ENCODE measurements around the gene PELI2. TPM values are rescaled to one million over a fixed set of nuclear protein-coding genes. Genes with fewer than 3 reads are reported as not detected.
A peak's percentile ranks its signal among the peaks of the same experiment; 100 is the strongest.

Gene PELI2
- polyA plus RNA-seq, 1 donor from 2014 or later, result 0.85 TPM

- H3K27ac Mint-ChIP-seq, result no peak overlapping the region
- no peak overlapping the region for H3K4me3 Mint-ChIP-seq
- H3K4me1 Mint-ChIP-seq, result no peaks in the 10 kb centered on the region
- H3K9me3 Mint-ChIP-seq, result no peaks in the 10 kb centered on the region
- H3K36me3 Mint-ChIP-seq, result peaks cover 5% of the 10 kb centered on the region
- no peaks in the 10 kb centered on the region for H3K27me3 Mint-ChIP-seq
Measured at GRCh38 chr14:56273951-56274350, 155.7 kb downstream of the PELI2 start.

- H3K36me3 Mint-ChIP-seq, result peaks cover 5% of the 10 kb centered on the region
- no peaks in the 10 kb centered on the region for H3K4me1 Mint-ChIP-seq
- H3K27ac Mint-ChIP-seq, result peak overlapping the region in 1 of 3 donors; percentile 4
- no peaks in the 10 kb centered on the region for H3K27me3 Mint-ChIP-seq
- no peak overlapping the region for H3K4me3 Mint-ChIP-seq
- no peaks in the 10 kb centered on the region for H3K9me3 Mint-ChIP-seq
Measured at GRCh38 chr14:56274556-56274955, 156.3 kb downstream of the PELI2 start.

GRCh38 chr14:56276108-56276507, 157.9 kb downstream of the PELI2 start:
- no peak overlapping the region for H3K27ac Mint-ChIP-seq
- peaks cover 5% of the 10 kb centered on the region for H3K36me3 Mint-ChIP-seq
- no peaks in the 10 kb centered on the region for H3K9me3 Mint-ChIP-seq

GRCh38 chr14:56278383-56278782, 160.2 kb downstream of the PELI2 start:
- H3K27me3 Mint-ChIP-seq, result no peaks in the 10 kb centered on the region
- H3K4me3 Mint-ChIP-seq, result no peak overlapping the region
- H3K9me3 Mint-ChIP-seq, result no peaks in the 10 kb centered on the region
- H3K4me1 Mint-ChIP-seq, result no peaks in the 10 kb centered on the region
- peaks cover 5% of the 10 kb centered on the region for H3K36me3 Mint-ChIP-seq
- no peak overlapping the region for H3K27ac Mint-ChIP-seq

More at GRCh38 chr14:56276108-56276507, 157.9 kb downstream of the PELI2 start:
- Mint-ChIP-seq H3K4me3 (peak overlapping the region in 1 of 4 donors; percentile 12), H3K4me1 (no peaks in the 10 kb centered on the region), H3K27me3 (no peaks in the 10 kb centered on the region)

GRCh38 chr14:56280843-56281242, 162.6 kb downstream of the PELI2 start:
- no peak overlapping the region for H3K4me3 Mint-ChIP-seq
- no peaks in the 10 kb centered on the region for H3K27me3 Mint-ChIP-seq
- no peak overlapping the region for H3K27ac Mint-ChIP-seq

GRCh38 chr14:56282179-56282578, 164.0 kb downstream of the PELI2 start:
- Mint-ChIP-seq H3K4me3 (no peak overlapping the region), H3K27me3 (no peaks in the 10 kb centered on the region), H3K9me3 (no peaks in the 10 kb centered on the region), H3K27ac (no peak overlapping the region), H3K4me1 (no peaks in the 10 kb centered on the region), H3K36me3 (no peaks in the 10 kb centered on the region)

More at GRCh38 chr14:56280843-56281242, 162.6 kb downstream of the PELI2 start:
- Mint-ChIP-seq H3K4me1 (no peaks in the 10 kb centered on the region), H3K36me3 (peaks cover 2% of the 10 kb centered on the region), H3K9me3 (no peaks in the 10 kb centered on the region)

GRCh38 chr14:56284641-56285040, 166.4 kb downstream of the PELI2 start:
- Mint-ChIP-seq H3K4me3 (no peak overlapping the region), H3K9me3 (no peaks in the 10 kb centered on the region), H3K36me3 (peaks cover under 1% of the 10 kb centered on the region), H3K27ac (no peak overlapping the region), H3K4me1 (no peaks in the 10 kb centered on the region), H3K27me3 (no peaks in the 10 kb centered on the region)

GRCh38 chr14:56289155-56289554, 170.9 kb downstream of the PELI2 start:
- H3K36me3 Mint-ChIP-seq, result peaks cover 5% of the 10 kb centered on the region
- no peaks in the 10 kb centered on the region for H3K27me3 Mint-ChIP-seq
- H3K4me1 Mint-ChIP-seq, result no peaks in the 10 kb centered on the region
- H3K9me3 Mint-ChIP-seq, result no peaks in the 10 kb centered on the region
- H3K27ac Mint-ChIP-seq, result no peak overlapping the region
- H3K4me3 Mint-ChIP-seq, result no peak overlapping the region

GRCh38 chr14:56290195-56290594, 172.0 kb downstream of the PELI2 start:
- no peak overlapping the region for H3K4me3 Mint-ChIP-seq
- H3K36me3 Mint-ChIP-seq, result peaks cover 7% of the 10 kb centered on the region
- H3K27ac Mint-ChIP-seq, result no peak overlapping the region
- H3K27me3 Mint-ChIP-seq, result no peaks in the 10 kb centered on the region
- H3K4me1 Mint-ChIP-seq, result no peaks in the 10 kb centered on the region
- H3K9me3 Mint-ChIP-seq, result no peaks in the 10 kb centered on the region

- Mint-ChIP-seq H3K4me1 (no peaks in the 10 kb centered on the region), H3K36me3 (peaks cover 7% of the 10 kb centered on the region), H3K27ac (no peak overlapping the region), H3K27me3 (no peaks in the 10 kb centered on the region), H3K9me3 (no peaks in the 10 kb centered on the region), H3K4me3 (no peak overlapping the region)
Measured at GRCh38 chr14:56292970-56293369, 174.8 kb downstream of the PELI2 start.

GRCh38 chr14:56293506-56293905, 175.3 kb downstream of the PELI2 start:
- Mint-ChIP-seq H3K27ac (no peak overlapping the region), H3K9me3 (no peaks in the 10 kb centered on the region), H3K36me3 (peaks cover 7% of the 10 kb centered on the region), H3K27me3 (no peaks in the 10 kb centered on the region), H3K4me1 (no peaks in the 10 kb centered on the region), H3K4me3 (no peak overlapping the region)

- H3K27ac Mint-ChIP-seq, result no peak overlapping the region
- H3K4me1 Mint-ChIP-seq, result no peaks in the 10 kb centered on the region
- no peaks in the 10 kb centered on the region for H3K27me3 Mint-ChIP-seq
- no peak overlapping the region for H3K4me3 Mint-ChIP-seq
- peaks cover 7% of the 10 kb centered on the region for H3K36me3 Mint-ChIP-seq
- H3K9me3 Mint-ChIP-seq, result no peaks in the 10 kb centered on the region
Measured at GRCh38 chr14:56294128-56294527, 175.9 kb downstream of the PELI2 start.

GRCh38 chr14:56295743-56296142, 177.5 kb downstream of the PELI2 start:
- H3K27ac Mint-ChIP-seq, result no peak overlapping the region
- H3K36me3 Mint-ChIP-seq, result peaks cover 4% of the 10 kb centered on the region
- H3K9me3 Mint-ChIP-seq, result peaks cover 0 to 2% (median 0%) of the 10 kb centered on the region in 3 donors

GRCh38 chr14:56297449-56297848, 179.2 kb downstream of the PELI2 start:
- Mint-ChIP-seq H3K4me1 (no peaks in the 10 kb centered on the region), H3K4me3 (no peak overlapping the region), H3K27me3 (no peaks in the 10 kb centered on the region)

More at GRCh38 chr14:56295743-56296142, 177.5 kb downstream of the PELI2 start:
- no peaks in the 10 kb centered on the region for H3K4me1 Mint-ChIP-seq
- H3K4me3 Mint-ChIP-seq, result no peak overlapping the region
- no peaks in the 10 kb centered on the region for H3K27me3 Mint-ChIP-seq

GRCh38 chr14:56299306-56299984, 181.2 kb downstream of the PELI2 start:
- no peaks in the 10 kb centered on the region for H3K27me3 Mint-ChIP-seq
- H3K27ac Mint-ChIP-seq, result no peak overlapping the region
- H3K4me1 Mint-ChIP-seq, result no peaks in the 10 kb centered on the region
- peaks cover 2% of the 10 kb centered on the region for H3K36me3 Mint-ChIP-seq
- peaks cover 0 to 2% (median 0%) of the 10 kb centered on the region in 3 donors for H3K9me3 Mint-ChIP-seq
- H3K4me3 Mint-ChIP-seq, result no peak overlapping the region

More at GRCh38 chr14:56297449-56297848, 179.2 kb downstream of the PELI2 start:
- Mint-ChIP-seq H3K36me3 (peaks cover 4% of the 10 kb centered on the region), H3K27ac (no peak overlapping the region), H3K9me3 (peaks cover 0 to 2% (median 0%) of the 10 kb centered on the region in 3 donors)

GRCh38 chr14:56300495-56300894, 182.3 kb downstream of the PELI2 start:
- no peaks in the 10 kb centered on the region for H3K4me1 Mint-ChIP-seq

More at GRCh38 chr14:56300495-56300894, 182.3 kb downstream of the PELI2 start:
- Mint-ChIP-seq H3K27me3 (no peaks in the 10 kb centered on the region), H3K36me3 (no peaks in the 10 kb centered on the region), H3K9me3 (peaks cover 0 to 2% (median 0%) of the 10 kb centered on the region in 3 donors), H3K4me3 (no peak overlapping the region), H3K27ac (no peak overlapping the region)
